DOHH2 (cell line): Measurements from ENCODE around the gene INSR.

Source experiments
- H3F3A ChIP-seq: fragments of 200-600 bp; sonication (generic), shearing (Covaris generic); 2 replicates; pipeline ENCODE4 v1.6.0; 2016; ENCODE audit warnings: antibody characterized with exemption, mild to moderate bottlenecking; ENCODE audit not compliant: control insufficient read depth, insufficient read depth
- H3K27ac ChIP-seq: fragments of 200-600 bp; sonication (generic); 2 replicates; pipeline ENCODE4 v1.5.1; 2014; ENCODE audit warnings: low read depth, mild to moderate bottlenecking, low read length, moderate library complexity
- H3K27me3 ChIP-seq: fragments of 200-600 bp; sonication (generic); 2 replicates; pipeline ENCODE4 v1.6.1; 2014; ENCODE audit warnings: mild to moderate bottlenecking, low read length, mixed read lengths; ENCODE audit not compliant: control insufficient read depth
- H3K36me3 ChIP-seq: fragments of 200-600 bp; sonication (generic); 2 replicates; pipeline ENCODE4 v1.6.1; 2014; ENCODE audit warnings: mild to moderate bottlenecking, low read length, moderate library complexity, mixed read lengths; ENCODE audit not compliant: control insufficient read depth
- H3K4me1 ChIP-seq: fragments of 200-600 bp; sonication (generic); 2 replicates; pipeline ENCODE4 v1.6.1; 2014; ENCODE audit warnings: mild to moderate bottlenecking, low read length, mixed read lengths; ENCODE audit not compliant: control insufficient read depth
- H3K4me2 ChIP-seq: fragments of 200-600 bp; sonication (generic); 2 replicates; pipeline ENCODE4 v1.6.0; 2014; ENCODE audit warnings: mild to moderate bottlenecking, low read length, moderate library complexity
- H3K4me3 ChIP-seq: fragments of 200-600 bp; sonication (generic); 2 replicates; pipeline ENCODE4 v1.5.1; 2014; ENCODE audit warnings: mild to moderate bottlenecking, low read length, mixed read lengths
- H3K79me2 ChIP-seq: fragments of 200-600 bp; sonication (generic); 2 replicates; pipeline ENCODE4 v1.6.1; 2014; ENCODE audit warnings: mild to moderate bottlenecking, low read length, mixed read lengths; ENCODE audit not compliant: control insufficient read depth
- H3K9me2 ChIP-seq: fragments of 200-600 bp; sonication (generic); replicated peaks from 2 replicates; pipeline ENCODE4 v1.6.1; 2014; ENCODE audit warnings: mild to moderate bottlenecking, low read length, mixed read lengths; ENCODE audit not compliant: control insufficient read depth
- H3K9me3 ChIP-seq: fragments of 200-600 bp; sonication (generic); 2 replicates; pipeline ENCODE4 v1.6.1; 2014; ENCODE audit warnings: antibody characterized with exemption, low read length, mixed read lengths; ENCODE audit not compliant: control insufficient read depth, insufficient read depth
- H4K20me1 ChIP-seq: fragments of 200-600 bp; sonication (generic); 2 replicates; pipeline ENCODE4 v1.6.0; 2014; ENCODE audit warnings: low read depth, mild to moderate bottlenecking, antibody characterized with exemption, low read length, moderate library complexity; ENCODE audit not compliant: control insufficient read depth, insufficient read depth
- CTCF ChIP-seq: fragments of 200-600 bp; sonication (generic); IDR thresholded peaks from one replicate; pipeline ENCODE4 v1.5.1; 2014; ENCODE audit warnings: antibody characterized with exemption, mild to moderate bottlenecking, low read depth, low read length; ENCODE audit not compliant: poor library complexity, severe bottlenecking
- EZH2phosphoT487 ChIP-seq: fragments of 200-600 bp; sonication (generic); IDR thresholded peaks from 2 replicates; pipeline ENCODE4 v1.6.1; 2017; ENCODE audit warnings: borderline replicate concordance, mild to moderate bottlenecking, antibody characterized with exemption, low read length, moderate library complexity, mixed read lengths

Gene INSR

GRCh38 chr19:7176792-7177191 lies 117.4 kb downstream of the INSR start:
- no peak overlapping the region for H3K4me3 ChIP-seq
- H3K79me2 ChIP-seq: no peaks in the 10 kb centered on the region
- H4K20me1 ChIP-seq: no peaks in the 10 kb centered on the region
- H3K9me3 ChIP-seq: no peaks in the 10 kb centered on the region
- TF ChIP-seq CTCF: no peak
- no peak for TF ChIP-seq EZH2phosphoT487
- H3K4me2 ChIP-seq: no peak overlapping the region
- H3K9me2 ChIP-seq: no peaks in the 10 kb centered on the region
- H3K4me1 ChIP-seq: peaks cover 11% of the 10 kb centered on the region
- no peaks in the 10 kb centered on the region for H3K27me3 ChIP-seq
- no peaks in the 10 kb centered on the region for H3K36me3 ChIP-seq
- no peak overlapping the region for H3K27ac ChIP-seq
- H3F3A ChIP-seq: no peaks in the 10 kb centered on the region

GRCh38 chr19:7172794-7173193 lies 121.4 kb downstream of the INSR start:
- H3K36me3 ChIP-seq: peaks cover 3% of the 10 kb centered on the region
- no peaks in the 10 kb centered on the region for H3K27me3 ChIP-seq
- no peak overlapping the region for H3K4me3 ChIP-seq
- TF ChIP-seq CTCF (no peak), EZH2phosphoT487 (no peak)
- H3K4me2 ChIP-seq: no peak overlapping the region
- no peaks in the 10 kb centered on the region for H3K9me3 ChIP-seq
- H3F3A ChIP-seq: no peaks in the 10 kb centered on the region
- no peaks in the 10 kb centered on the region for H4K20me1 ChIP-seq
- H3K79me2 ChIP-seq: no peaks in the 10 kb centered on the region
- no peaks in the 10 kb centered on the region for H3K4me1 ChIP-seq
- H3K9me2 ChIP-seq: no peaks in the 10 kb centered on the region
- no peak overlapping the region for H3K27ac ChIP-seq

GRCh38 chr19:7170983-7171382 lies 123.2 kb downstream of the INSR start:
- no peaks in the 10 kb centered on the region for H3K79me2 ChIP-seq
- H3K4me1 ChIP-seq: no peaks in the 10 kb centered on the region
- H3K27ac ChIP-seq: no peak overlapping the region
- no peaks in the 10 kb centered on the region for H3K9me2 ChIP-seq
- H3K36me3 ChIP-seq: peaks cover 3% of the 10 kb centered on the region
- H3K9me3 ChIP-seq: no peaks in the 10 kb centered on the region
- TF ChIP-seq EZH2phosphoT487 (no peak), CTCF (no peak)
- no peaks in the 10 kb centered on the region for H4K20me1 ChIP-seq
- H3K27me3 ChIP-seq: no peaks in the 10 kb centered on the region
- no peaks in the 10 kb centered on the region for H3F3A ChIP-seq
- H3K4me2 ChIP-seq: no peak overlapping the region
- no peak overlapping the region for H3K4me3 ChIP-seq

GRCh38 chr19:7168941-7169340 lies 125.3 kb downstream of the INSR start:
- TF ChIP-seq CTCF (no peak), EZH2phosphoT487 (no peak)
- Histone ChIP-seq H3K4me3 (no peak overlapping the region), H3F3A (no peaks in the 10 kb centered on the region), H3K79me2 (no peaks in the 10 kb centered on the region), H4K20me1 (no peaks in the 10 kb centered on the region), H3K36me3 (peaks cover 3% of the 10 kb centered on the region), H3K9me2 (no peaks in the 10 kb centered on the region), H3K27ac (no peak overlapping the region), H3K27me3 (no peaks in the 10 kb centered on the region), H3K4me1 (no peaks in the 10 kb centered on the region), H3K9me3 (no peaks in the 10 kb centered on the region), H3K4me2 (no peak overlapping the region)
